ENCODE data around the gene SAMMSON.

Gene SAMMSON

DNA sequence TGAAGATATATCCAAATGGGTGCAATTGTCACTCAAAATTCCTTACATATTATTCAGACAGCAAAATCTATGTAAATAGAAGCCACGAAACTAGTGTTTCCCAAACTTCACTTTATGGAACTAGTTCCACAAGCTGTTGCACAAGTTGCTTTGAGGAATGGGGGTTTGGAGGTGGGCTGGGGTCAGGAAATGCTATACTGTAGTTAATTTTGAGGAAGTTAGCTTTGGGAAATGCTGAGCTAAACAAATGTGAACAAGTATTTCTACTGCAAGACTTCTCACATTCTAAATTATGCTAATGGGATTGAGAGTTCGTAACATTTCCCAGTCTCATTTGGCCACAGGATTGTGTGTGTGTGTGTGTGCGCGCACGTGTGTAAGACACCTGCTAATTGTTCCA is 28.7 kb upstream of the SAMMSON start:
- H3K4me3 ChIP-seq (ENCODE audit: low read length), result no peak overlapping the region
- no peak for DNase-seq (ENCODE audit: low read depth)
- TF ChIP-seq, protein P1, sequence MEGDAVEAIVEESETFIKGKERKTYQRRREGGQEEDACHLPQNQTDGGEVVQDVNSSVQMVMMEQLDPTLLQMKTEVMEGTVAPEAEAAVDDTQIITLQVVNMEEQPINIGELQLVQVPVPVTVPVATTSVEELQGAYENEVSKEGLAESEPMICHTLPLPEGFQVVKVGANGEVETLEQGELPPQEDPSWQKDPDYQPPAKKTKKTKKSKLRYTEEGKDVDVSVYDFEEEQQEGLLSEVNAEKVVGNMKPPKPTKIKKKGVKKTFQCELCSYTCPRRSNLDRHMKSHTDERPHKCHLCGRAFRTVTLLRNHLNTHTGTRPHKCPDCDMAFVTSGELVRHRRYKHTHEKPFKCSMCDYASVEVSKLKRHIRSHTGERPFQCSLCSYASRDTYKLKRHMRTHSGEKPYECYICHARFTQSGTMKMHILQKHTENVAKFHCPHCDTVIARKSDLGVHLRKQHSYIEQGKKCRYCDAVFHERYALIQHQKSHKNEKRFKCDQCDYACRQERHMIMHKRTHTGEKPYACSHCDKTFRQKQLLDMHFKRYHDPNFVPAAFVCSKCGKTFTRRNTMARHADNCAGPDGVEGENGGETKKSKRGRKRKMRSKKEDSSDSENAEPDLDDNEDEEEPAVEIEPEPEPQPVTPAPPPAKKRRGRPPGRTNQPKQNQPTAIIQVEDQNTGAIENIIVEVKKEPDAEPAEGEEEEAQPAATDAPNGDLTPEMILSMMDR (conservative IDR thresholded peaks at IDR 0.05; ENCODE audit: low read length), result no peak

DNA sequence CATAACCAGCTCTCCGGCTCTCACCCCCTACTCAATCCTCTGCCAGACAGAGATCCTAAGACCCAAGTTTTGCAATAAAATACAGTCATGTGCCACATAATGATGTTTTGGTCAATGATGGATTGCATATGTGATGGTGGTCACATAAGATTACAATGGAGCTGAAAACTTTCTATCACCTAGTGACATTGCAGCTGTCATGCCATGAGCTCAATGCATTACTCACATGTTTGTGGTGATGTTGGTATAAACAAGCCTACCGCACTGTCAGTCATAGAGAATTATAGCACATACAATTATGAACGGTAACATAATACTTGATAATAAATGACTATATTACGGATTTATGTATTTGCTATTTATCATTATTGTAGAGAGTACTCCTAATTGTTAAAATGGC is 26.9 kb upstream of the SAMMSON start:
- TF ChIP-seq, protein P1 (conservative IDR thresholded peaks at IDR 0.05; ENCODE audit: low read length), result no peak
- DNase-seq (ENCODE audit: low read depth), result no peak

DNA sequence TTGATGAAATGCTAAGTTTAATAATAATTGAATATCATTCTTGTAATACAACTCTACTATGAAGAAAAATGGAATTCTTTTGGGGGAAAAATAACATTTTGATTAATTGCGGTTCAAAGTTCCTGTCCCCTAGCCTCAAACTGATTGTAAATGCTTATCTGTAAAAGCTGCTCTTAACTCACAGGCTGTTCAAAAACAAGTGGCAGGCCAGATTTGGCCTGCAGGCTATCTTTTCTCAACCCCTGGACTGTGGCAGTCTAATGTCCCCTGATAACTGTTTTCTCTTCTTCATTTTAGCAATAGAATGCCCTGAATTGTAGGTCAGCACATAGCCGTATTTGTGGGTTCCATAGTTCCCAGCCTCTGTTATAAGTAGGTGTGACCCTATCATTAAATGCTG is 23.5 kb upstream of the SAMMSON start:
- TF ChIP-seq, protein P1 (conservative IDR thresholded peaks at IDR 0.05; ENCODE audit: low read length), result no peak
- no peak overlapping the region for H3K4me3 ChIP-seq (ENCODE audit: low read length)
- no peak for DNase-seq (ENCODE audit: low read depth)

More for the DNA sequence above, 26.9 kb upstream of the SAMMSON start:
- no peak overlapping the region for H3K4me3 ChIP-seq (ENCODE audit: low read length)

DNA sequence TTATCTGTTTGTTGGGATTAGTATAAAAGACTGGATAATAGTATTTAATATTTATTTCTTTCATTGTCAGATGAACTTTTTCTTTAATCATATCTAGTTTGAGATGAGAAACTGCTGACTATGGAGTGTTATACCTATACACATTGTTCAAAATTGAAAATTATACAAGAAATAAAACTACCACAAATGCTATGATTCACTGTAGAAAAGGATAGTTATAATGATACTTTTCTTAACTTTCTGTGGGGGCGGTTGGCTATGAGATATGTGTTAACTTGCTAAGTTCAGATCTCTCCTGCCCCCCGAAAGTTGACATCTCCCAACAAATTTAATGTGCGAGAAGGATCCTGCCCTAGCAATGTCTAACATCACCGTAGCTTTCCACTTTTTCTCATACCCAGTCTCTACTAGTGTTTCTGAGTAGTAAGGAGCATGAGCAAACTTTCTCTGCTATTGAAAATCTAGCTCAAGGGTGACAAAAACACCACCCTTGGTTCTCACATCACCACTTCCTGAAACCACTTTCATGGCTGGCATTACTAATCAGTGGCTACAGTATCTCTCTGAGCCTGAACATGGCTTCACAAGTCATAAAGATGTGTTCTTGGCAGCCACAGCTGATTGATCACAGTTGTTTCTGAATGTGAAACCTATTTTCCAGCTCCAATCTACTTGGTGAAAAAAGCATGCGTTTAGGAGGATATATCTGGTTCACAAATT is 15.8 kb upstream of the SAMMSON start:
- no peak overlapping the region for H3K4me3 ChIP-seq (ENCODE audit: low read length)
- TF ChIP-seq, protein P1 (conservative IDR thresholded peaks at IDR 0.05; ENCODE audit: low read length), result no peak
- DNase-seq (ENCODE audit: low read depth), result no peak

DNA sequence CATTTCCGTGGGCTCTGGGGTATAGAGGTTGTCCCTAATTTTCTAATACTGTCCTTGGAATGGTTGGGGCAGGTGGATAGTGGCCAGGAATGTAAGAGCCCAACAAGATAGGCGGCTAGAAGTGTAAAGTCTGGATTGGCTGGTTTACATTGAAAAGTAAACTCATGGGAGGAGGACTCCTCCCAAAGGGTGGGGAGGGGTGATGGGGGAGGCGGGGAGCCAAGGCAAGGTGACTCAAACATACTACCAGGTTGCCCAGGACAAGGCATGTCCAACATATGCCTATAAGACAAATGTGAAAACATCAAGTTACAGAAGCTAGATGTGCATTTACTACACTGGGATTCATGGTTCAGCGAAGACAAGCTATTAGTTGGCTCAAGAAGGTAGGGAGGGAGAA is 14.3 kb upstream of the SAMMSON start:
- TF ChIP-seq, protein P1 (conservative IDR thresholded peaks at IDR 0.05; ENCODE audit: low read length), result no peak
- H3K4me3 ChIP-seq (ENCODE audit: low read length), result no peak overlapping the region

DNA sequence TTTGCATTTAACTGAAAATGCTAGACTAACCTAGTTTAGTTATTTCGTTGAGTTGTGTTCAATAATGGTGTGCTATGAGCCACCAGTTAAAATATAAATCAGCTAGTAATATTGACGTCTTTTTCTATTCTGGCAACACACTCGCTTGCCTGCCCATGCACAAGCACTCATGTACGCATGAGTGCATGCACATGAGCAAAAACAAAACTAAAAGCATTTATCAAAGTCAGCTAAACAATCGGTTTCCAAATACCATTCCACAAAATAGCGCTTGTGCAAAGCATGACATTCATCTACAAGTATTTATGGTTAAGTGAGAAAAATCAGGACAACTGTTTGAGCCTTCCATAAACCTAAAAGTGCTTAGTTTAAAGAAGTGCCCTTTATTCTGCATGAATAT is 13.1 kb upstream of the SAMMSON start:
- TF ChIP-seq, protein P1 (conservative IDR thresholded peaks at IDR 0.05; ENCODE audit: low read length), result no peak
- H3K4me3 ChIP-seq (ENCODE audit: low read length), result no peak overlapping the region
- no peak for DNase-seq (ENCODE audit: low read depth)

More for the DNA sequence above, 14.3 kb upstream of the SAMMSON start:
- no peak for DNase-seq (ENCODE audit: low read depth)

DNA sequence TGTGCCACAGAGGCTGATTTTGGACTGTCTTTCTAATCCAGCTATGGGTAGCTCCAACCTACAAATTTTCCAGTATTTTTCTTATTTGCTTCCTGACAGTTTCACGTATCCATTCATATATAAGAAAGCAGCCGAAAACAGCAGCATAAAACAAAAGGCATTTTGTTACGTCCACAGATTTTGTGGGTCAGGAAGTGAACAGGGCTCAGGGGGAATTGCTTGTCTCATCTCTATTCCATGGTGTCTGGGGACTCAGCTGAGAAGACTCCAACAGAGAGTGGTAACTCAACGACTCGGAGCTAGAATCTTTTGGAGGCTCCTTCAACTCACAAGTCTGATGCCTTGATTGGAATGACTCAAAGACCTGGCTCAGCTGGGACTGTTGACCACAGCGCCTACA is 11.7 kb upstream of the SAMMSON start:
- DNase-seq (ENCODE audit: low read depth), result no peak
- H3K4me3 ChIP-seq (ENCODE audit: low read length), result no peak overlapping the region
- TF ChIP-seq, protein P1 (conservative IDR thresholded peaks at IDR 0.05; ENCODE audit: low read length), result no peak

All from AG10803 (cell line).